ENCODE results near the gene HBQ1.
"Not testable (repeated sequence)": the region's sequence is repeated elsewhere in the genome, so short reads cannot be mapped to it uniquely, and the experiment has no call there.

DNA sequence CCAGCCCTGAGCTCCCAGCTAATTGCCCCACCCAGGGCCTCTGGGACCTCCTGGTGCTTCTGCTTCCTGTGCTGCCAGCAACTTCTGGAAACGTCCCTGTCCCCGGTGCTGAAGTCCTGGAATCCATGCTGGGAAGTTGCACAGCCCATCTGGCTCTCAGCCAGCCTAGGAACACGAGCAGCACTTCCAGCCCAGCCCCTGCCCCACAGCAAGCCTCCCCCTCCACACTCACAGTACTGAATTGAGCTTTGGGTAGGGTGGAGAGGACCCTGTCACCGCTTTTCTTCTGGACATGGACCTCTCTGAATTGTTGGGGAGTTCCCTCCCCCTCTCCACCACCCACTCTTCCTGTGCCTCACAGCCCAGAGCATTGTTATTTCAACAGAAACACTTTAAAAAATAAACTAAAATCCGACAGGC lies 10.2 kb upstream of the HBQ1 start:
- not testable (repeated sequence) for TF ChIP-seq EZH2phosphoT487 (IDR thresholded peaks at IDR 0.05; ENCODE audit: borderline replicate concordance, low read length); EZH2 (IDR thresholded peaks at IDR 0.05; ENCODE audit: low read length, unreplicated experiment)
- TF ChIP-seq, protein P1, sequence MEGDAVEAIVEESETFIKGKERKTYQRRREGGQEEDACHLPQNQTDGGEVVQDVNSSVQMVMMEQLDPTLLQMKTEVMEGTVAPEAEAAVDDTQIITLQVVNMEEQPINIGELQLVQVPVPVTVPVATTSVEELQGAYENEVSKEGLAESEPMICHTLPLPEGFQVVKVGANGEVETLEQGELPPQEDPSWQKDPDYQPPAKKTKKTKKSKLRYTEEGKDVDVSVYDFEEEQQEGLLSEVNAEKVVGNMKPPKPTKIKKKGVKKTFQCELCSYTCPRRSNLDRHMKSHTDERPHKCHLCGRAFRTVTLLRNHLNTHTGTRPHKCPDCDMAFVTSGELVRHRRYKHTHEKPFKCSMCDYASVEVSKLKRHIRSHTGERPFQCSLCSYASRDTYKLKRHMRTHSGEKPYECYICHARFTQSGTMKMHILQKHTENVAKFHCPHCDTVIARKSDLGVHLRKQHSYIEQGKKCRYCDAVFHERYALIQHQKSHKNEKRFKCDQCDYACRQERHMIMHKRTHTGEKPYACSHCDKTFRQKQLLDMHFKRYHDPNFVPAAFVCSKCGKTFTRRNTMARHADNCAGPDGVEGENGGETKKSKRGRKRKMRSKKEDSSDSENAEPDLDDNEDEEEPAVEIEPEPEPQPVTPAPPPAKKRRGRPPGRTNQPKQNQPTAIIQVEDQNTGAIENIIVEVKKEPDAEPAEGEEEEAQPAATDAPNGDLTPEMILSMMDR (conservative IDR thresholded peaks at IDR 0.05; ENCODE audit: low read depth, low read length), result not testable (repeated sequence)
